HG03025 (cell line): Measurements from ENCODE around the gene SLC38A9.

Experiments
- ATAC-seq: cut with Tn5 transposase; IDR thresholded peaks from one replicate; pipeline ENCODE4 v1.9.1; 2021; ENCODE audit warnings: mild to moderate bottlenecking, moderate library complexity; ENCODE audit not compliant: unreplicated experiment, low FRiP score

Gene SLC38A9

DNA sequence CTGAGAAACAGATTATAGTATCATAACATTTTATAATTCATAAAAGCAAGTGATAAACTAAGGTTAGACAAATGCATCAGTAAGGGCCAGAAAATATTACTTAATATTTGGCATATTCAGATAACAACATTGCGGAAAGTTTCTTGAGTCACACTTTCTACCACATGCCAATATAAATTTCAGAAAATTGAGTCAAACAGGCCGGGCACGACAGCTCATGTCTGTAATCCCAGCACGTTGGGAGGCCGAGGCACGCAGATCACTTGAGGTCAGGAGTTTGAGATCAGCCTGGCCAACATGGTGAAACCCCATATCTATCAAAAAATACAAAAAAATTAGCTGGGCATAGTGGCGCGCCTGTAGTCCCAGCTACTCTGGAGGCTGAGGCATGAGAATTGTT, 47.1 kb downstream of the SLC38A9 start:
- no peak for ATAC-seq

DNA sequence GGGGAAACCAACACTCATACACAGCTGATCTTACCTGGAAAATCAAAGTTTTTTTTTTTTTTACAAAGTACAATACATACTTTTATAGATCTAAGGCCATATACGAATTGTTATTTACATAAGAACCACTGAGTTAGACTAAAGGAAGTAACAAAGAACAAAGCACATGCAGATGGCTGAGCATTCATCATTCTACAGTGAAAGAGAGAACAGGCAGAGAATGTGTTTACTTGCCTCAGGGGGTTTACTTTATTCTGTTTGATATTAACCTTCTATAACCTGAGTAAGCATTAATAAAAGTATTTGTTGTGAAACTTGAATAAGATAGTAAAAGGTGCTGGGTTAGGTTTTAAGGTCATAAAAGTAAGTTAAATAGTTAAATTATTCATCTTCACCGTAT, 54.7 kb downstream of the SLC38A9 start:
- ATAC-seq = no peak

DNA sequence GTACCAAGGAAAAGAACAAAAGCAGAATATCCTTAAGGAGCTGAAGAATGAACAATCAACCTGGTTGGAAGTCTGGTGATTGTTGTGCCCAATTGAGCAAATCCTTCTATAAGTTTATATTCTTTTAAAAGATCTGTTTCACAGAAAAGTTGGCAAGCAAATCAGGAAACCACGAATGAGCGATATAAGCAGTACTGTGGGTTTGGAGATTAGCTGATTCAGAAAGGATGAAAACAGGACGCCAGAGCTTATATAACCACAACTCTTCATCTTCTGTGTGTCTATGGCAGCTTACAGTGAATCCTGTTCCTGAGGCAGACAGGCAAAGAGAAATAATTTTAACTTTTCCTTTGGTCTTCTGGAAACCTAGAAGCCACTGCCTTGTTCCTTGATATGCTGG, 61.7 kb downstream of the SLC38A9 start:
- ATAC-seq = no peak

DNA sequence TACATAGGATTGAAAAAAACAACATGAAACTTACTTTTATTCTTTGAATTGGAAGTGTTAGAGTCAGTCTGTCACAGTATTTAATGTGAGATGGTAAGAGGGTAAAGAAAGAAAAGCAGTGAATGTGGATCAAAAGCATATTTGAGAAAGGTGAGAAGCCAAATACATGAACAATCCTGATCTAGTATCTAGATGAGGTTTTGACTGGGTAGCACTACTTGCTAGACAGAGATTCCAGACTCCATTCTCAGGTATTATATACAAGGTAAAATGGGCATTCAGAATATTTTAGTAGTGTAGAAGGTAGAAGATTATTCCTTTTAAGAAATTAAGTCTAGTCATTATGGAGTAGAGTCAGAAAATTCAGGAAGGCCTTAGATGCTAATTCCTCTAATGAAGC, 62.2 kb downstream of the SLC38A9 start:
- ATAC-seq = no peak

DNA sequence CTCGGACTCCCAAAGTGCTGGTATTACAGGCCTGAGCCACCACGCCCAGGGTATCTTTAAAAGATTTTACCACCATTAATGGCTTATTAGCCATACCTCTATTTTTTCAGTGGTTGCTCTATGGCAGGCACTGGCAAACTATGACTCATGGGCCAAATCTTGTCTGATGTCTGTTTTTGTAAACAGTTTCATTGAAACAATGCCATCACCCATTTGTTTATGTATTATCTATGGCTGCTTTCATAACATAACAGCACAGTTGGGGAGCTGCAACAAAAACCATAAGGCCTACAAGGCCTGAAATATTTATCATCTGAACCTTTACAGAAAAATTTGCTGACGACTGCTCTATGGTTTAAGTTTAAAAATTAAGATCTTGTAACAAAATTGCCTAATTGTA, 66.8 kb downstream of the SLC38A9 start:
- ATAC-seq = no peak

DNA sequence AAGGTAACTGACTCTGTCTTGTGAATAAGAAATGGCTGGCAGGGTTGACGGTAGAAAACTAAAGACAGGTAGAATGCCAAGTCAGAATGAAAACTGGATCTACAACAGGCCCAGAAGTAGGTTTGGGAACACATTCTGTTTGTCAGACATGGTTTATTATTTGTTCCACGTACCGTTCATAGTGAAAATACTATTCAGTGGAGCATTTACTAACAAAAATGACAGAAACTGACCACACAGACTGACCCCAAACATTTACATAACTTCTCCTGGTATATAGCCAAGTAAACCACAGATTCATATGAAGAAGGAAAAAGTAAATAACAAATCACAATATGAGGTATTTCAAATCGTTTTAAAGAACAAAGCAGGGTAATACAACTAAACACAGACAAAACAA, 73.7 kb downstream of the SLC38A9 start:
- ATAC-seq = no peak

DNA sequence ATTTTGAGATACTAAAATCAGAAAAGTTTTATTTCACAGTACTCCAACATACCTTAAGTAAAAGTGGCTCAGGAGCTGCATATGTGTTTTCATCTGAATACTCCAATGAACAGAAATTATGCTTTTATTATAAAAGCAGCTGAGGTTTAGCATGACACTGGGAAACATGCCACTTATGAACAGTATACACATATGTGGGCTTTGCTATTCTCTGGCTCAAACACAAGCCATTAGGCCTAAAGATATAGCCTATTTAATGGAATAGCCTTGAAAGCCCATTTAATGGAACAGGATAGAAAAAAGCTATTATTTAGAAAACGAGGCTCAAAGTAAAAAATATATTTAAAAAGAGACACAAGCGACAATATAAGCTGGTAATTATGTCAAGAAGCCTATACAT, 74.1 kb downstream of the SLC38A9 start:
- ATAC-seq = no peak

DNA sequence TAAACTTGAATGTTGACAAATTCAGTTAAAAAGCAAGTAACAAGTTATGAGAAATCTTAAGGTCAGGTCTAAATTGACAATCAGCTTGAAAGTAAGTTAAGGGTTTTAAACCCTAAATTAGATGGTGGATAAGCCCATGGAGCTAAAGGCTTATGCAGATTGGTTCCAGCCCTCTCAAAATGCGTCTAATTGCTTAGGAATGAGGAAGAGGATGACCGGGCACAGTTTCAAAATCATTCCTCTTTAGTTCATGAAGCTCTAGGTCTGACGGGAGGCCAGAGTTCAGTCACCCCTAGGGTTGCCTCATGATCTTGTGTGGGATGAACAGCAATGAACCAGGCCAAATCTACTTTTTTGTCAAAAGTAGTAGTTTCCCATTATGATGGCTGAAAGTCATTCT, 75.4 kb downstream of the SLC38A9 start:
- no peak for ATAC-seq

DNA sequence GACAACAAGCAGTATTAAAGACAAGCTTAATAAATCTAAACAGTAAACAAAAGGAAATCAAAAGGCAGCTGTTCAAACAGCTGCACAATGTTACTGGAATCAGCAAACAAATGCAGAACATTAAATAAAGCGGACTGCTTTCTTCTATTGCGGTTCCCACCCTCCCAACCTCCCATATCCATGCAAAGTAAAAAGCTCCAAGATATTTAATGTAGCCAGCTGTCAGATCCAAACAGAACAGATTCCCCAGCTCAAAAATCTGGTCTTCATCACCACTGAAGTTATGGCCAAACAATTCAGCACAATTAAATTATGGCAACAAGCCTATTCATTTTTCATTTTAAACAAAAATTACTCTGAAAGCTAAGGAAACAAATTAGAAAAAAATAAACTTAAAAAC, 75.9 kb downstream of the SLC38A9 start:
- ATAC-seq = no peak

DNA sequence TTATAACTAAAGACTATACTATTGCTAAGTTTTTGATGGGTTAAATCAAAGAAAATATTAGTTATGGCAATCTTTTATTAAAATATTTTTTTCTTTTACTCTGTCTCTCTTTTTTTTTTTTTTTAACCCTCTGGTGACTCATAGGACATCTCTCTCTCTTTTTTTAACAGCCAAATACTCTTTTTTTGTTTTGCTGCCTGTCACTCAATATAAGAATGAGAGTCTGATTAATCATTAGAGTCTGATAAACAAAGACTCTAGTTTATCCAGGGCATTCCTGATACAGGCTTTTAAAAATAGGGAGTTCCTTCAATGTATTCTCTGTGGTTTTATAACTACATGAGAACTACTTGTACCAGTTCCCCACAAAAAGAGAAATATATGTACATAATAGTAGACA, 77.3 kb downstream of the SLC38A9 start:
- no peak for ATAC-seq

DNA sequence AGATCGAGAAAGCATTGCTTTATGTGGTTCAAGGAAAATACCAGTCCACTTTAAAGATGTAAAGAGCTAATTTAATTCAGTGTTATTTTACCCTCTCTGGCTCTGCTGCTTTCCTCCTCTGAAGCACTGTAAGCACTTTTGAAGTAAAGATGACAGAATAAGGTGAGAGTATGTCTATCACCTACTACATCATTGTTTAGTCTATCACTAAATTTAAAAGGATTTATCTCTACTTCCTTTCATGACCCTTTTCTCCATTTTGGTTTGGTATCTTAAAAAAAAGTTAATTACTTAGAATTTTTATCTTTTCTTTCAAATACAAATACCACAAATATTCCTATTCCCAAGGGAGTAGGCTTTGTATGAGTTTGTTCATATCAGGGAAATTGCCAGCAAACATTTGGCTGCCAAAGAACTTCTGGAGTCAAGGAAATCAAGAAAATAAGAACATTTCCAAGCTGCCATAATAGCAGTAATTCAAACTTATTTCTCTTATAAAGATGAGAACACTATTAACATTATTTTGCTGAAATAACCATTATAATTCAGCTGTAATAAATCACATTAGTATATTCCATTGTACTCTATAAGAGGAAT, 77.8 kb downstream of the SLC38A9 start:
- no peak for ATAC-seq

DNA sequence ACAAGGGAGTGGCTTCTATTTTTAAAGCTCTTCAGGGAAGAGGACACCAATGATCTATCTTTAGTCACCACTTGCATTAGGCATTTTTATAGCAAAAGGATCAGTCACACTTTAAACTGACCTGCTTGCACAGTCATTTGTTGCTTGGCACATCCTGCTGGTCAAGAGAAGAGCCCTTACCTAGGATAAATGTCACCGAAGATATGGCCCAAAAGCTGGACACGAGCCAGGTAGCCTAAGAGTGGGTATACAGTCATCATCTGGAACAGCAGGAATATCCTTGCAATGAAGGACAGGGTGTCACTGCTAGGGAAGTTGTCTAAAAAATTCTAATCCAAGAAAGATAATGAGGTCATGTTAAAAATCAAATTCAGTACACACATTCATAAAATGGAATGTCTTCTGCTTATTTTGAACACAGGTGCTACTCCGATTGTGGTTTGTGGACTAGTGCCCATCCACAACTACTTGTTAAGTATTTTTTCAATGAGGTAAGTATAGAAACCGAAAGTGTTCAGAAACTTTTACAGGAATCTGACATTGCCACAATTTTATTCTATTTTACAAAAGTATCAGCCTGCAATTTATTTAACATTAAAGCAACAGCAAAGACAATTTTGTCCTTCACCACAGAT, 78.4 kb downstream of the SLC38A9 start:
- no peak for ATAC-seq

DNA sequence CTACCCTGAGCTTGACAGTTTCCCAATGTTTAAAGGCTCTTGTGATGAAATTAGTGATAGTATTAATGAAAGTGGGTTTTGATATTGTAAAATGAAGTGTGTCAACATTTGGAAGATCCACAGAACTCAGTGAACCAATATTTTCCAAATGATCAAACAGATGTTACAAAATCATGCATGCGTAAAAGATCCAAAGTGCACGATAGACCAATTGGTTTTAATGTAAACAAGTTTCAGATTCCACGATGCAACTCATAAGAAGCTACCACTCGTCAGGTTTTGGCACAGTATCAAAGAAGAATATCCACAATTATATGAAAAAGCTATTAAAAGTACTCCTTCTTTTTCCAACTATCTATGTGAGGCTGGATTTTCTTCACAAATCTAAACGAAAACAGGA, 82.3 kb downstream of the SLC38A9 start:
- no peak for ATAC-seq

DNA sequence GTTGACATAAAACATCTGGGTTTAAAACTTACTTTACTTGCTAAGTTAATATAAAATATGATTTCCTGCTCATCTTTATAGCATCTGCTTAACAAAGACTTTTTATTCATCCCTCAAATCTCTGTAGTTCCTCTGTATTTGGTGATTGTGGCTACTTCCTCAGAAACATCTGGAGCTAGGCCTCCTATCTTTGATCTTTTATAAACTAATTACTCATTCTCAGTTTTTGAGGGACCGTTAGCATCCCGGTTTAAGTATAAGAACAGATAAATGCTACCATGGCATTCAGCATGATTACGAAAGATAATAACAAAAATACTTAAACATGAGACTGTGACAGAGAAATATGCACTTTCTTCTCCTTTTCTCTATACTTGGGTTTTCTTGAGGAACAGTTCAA, 85.3 kb downstream of the SLC38A9 start:
- ATAC-seq = no peak

DNA sequence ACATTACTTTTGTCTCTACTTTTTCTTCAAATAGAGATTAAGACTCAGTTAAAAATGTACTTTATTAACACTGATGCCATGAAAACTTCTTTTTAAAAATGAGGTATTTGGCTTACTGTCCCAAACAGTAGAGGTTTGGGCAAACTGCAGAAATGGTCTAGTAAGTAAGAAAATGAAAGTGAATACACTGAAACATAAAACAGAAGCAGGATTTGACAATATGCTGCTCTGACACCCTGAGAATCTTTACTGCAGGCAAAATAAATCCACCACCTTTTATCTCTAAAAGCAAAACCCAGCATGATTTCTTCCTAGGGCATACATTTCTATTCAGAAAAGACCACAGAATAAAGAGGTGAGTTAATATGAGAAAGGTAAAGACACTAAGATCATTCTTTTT, 86.2 kb downstream of the SLC38A9 start:
- no peak for ATAC-seq

DNA sequence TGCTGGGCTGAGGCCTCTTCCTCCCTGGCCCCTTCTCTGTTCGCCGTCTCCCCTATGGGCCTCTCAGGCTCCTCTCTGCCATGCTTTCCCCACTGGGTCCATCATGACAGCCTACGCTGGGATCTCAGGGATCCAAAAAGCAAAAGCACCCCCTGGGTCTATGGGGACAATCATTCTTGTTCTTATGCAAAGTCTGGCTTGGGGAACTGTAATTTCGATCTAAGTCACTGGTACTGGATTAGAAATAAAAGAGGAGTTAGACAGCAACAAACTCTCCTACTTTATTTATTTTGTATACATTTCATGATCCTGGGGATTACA, 86.6 kb downstream of the SLC38A9 start:
- no peak for ATAC-seq

DNA sequence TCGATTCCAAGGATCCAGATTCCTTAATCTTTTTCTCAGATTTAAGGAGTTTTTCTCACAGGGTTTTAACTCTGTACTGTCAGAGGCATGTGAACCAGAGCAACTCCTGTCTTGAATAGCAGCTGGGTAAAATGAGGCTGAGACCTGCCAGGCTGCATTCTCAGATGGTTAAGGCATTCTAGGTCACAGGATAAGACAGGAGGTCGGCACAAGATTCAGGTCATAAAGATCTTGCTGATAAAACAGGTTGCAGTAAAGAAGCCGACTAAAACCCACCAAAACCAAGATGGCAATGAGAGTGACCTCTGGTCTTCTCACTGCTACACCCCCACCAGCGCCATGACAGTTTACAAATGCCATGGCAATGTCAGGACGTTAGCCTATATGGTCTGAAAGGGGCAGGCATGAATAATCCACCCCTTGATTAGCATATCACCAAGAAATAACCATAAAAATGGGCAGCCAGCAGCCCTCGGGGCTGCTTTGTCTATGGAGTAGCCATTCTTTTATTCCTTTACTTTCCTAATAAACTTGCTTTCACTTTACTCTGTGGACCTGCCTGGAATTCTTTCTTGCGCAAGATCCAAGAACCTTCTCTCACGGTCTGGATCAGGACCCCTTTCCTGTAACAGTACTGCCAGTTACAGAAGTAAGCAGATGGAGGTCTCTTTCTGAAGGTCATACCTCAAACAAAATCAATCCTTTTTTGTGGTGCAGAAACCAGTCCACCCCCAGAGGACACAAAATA, 87.1 kb downstream of the SLC38A9 start:
- no peak for ATAC-seq

DNA sequence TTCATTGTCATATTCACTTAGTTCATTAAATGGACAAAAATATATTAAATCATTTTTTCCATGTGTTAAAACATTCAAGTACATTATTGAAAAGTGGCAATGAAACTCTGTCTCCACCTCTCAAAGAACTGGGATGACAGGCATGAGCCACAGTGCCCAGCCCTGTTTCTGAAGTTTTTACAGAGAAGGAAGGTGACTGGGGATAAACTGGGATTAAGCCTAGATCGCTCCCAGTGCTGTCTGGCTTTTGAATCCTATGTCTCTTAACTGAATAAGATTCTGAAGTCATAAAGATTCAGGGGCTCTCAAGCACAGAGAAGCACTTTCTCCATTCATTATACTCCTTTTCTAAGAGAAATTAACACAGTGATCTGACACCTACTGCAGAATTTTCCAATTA, 88.3 kb downstream of the SLC38A9 start:
- no peak for ATAC-seq

DNA sequence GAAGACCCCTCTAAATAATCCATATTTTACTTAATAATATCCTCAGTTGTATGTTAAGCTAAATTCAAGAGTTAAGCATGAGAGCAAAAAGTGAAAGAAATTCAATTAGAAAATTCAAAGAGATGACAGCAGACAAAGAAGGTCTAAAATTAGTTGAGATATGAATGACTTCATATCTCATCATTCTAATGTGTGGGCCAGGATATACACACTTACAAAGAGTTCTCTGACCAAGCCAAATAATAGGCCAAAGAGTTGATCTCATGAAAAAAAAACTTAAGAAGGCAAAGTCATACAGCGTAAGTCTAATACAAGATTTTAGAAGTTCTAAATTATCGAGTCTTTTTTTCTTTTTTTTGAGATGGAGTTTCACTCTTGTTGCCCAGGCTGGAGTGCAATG, 89.7 kb downstream of the SLC38A9 start:
- ATAC-seq = no peak

DNA sequence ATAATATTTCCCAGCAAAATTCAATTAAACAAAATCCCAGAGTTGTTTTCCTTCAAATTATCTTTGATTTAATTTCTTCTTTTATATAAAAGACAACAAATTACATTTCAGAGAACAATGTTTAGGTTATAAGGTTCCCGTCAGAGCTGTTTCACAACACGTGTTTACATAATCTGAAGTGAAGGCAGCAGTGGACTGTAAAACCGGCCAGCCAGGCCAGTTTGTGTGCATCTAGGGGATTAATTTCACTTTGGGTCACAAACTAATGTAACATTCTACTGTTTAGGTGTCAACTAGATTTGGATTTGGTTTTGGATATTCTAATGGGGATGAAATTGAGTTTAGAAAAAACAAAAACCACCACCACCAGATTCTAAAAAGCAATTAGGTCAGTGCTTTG, 90.9 kb downstream of the SLC38A9 start:
- ATAC-seq = no peak

DNA sequence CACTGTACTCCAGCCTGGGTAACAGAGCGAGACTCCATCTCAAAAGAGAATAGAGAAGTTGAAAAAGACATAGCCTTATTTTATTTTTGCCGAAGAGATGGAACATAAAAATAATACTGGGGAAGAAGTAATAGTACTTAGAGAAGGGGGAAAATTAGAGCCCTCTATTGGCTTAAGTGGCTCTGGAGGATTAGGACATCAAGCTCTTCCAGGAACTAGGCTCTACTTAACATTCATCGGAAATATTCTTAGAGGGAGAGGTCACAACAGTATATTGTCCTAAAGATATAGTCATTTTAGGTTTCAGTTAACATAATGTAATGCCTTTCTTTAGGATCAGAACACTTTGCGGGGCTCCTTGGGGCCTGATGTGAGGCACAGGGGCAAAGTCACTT, 91.4 kb downstream of the SLC38A9 start:
- ATAC-seq = no peak

DNA sequence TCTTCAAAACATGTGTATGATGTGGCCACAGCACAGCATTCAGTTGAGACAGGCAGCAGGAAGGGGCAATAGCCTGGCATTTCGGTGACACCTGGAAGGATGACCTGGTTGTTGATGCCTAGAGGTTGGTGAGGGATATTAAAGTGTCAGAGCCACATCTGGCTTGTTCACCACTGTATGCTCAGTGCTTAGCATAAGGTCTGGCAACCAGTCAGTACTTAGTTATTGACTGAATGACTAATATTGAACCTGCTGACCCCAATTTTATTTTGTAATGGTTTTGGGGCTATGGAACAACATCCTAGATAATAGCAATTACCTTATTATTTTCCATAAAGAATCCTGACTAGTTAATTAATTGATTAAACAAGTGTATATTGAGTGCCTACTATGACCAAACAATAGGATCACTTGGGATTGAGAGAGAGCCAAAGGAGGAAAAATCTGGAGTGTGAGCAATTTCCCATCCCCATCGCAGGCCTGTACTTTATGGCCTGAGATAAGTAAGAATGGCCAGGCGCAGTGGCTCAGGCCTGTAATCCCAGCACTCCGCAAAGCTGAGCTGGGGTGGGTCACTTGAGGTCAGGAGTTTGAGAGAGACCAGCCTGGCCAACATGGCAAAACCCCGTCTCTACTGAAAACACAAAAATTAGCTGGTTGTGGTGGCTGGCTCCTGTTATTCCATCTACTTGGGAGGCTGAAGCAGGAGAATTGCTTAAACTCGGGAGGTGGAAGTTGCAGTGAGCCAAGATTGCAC, 91.9 kb downstream of the SLC38A9 start:
- ATAC-seq = no peak
